ENCODE data around the gene CYP27C1.

DNA sequence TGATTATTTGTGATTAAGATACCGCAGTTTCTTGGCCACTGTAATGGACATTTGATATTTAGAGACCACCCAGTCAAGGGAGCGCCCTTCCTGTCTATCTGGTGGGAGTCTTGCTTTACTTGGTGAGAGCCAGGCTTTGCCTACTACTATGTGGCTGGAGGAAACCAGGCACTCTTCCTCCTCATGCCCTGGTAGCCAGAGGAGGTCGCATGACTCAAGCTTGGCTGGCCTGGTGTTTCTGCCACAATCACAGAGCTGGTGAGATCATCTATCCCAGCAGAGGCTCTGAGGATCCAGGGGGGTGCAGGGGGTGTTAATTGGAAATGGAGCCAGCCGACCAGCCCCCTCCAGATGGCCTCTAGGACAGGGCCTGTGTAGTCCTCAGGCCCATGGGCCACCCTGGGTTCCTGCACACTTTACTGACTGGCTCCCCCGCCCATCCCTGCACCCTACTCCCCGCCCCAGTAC lies 66.4 kb downstream of the CYP27C1 start:
- TF ChIP-seq, protein P1, sequence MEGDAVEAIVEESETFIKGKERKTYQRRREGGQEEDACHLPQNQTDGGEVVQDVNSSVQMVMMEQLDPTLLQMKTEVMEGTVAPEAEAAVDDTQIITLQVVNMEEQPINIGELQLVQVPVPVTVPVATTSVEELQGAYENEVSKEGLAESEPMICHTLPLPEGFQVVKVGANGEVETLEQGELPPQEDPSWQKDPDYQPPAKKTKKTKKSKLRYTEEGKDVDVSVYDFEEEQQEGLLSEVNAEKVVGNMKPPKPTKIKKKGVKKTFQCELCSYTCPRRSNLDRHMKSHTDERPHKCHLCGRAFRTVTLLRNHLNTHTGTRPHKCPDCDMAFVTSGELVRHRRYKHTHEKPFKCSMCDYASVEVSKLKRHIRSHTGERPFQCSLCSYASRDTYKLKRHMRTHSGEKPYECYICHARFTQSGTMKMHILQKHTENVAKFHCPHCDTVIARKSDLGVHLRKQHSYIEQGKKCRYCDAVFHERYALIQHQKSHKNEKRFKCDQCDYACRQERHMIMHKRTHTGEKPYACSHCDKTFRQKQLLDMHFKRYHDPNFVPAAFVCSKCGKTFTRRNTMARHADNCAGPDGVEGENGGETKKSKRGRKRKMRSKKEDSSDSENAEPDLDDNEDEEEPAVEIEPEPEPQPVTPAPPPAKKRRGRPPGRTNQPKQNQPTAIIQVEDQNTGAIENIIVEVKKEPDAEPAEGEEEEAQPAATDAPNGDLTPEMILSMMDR (IDR thresholded peaks at IDR 0.05; ENCODE audit: low read length): no peak
- TF ChIP-seq EZH2 (IDR thresholded peaks at IDR 0.05; ENCODE audit: borderline replicate concordance, low read length): no peak

All from OCI-LY1 (cell line).